LNCaP clone FGC (cell line): ENCODE data around the gene CDC42BPA.
"Not testable (repeated sequence)": the region's sequence is repeated elsewhere in the genome, so short reads cannot be mapped to it uniquely, and the experiment has no call there.

Source experiments
- DNase-seq: peaks from one replicate; pipeline ENCODE4 v3.0.0-alpha.2; 2011; ENCODE audit warnings: low read depth
- H3K4me3 ChIP-seq: 2 replicates; pipeline ENCODE4 v1.5.1; 2011; ENCODE audit warnings: mild to moderate bottlenecking, low read depth, low read length, control low read depth
- CTCF ChIP-seq: IDR thresholded peaks from 2 replicates; pipeline ENCODE4 v1.5.1; 2012; ENCODE audit warnings: mild to moderate bottlenecking; ENCODE audit not compliant: control insufficient read depth, insufficient read depth; ENCODE audit errors: extremely low read depth

CDC42BPA gene

GRCh38 chr1:227134686-227135314 lies 183.5 kb downstream of the CDC42BPA start:
- no peak for TF ChIP-seq CTCF
- DNase-seq = no peak
- H3K4me3 ChIP-seq = no peak overlapping the region

GRCh38 chr1:227132695-227133094 lies 185.6 kb downstream of the CDC42BPA start:
- not testable (repeated sequence) for DNase-seq, H3K4me3 ChIP-seq

- no peak overlapping the region for H3K4me3 ChIP-seq
- DNase-seq = no peak
- TF ChIP-seq CTCF = no peak
These were observed 187.1 kb downstream of the CDC42BPA start for GRCh38 chr1:227131193-227131592.

- no peak overlapping the region for H3K4me3 ChIP-seq
- no peak for TF ChIP-seq CTCF
- no peak for DNase-seq
These were observed 190.4 kb downstream of the CDC42BPA start for GRCh38 chr1:227127891-227128290.

GRCh38 chr1:227125929-227126545 lies 192.3 kb downstream of the CDC42BPA start:
- H3K4me3 ChIP-seq = no peak overlapping the region
- no peak for DNase-seq
- no peak for TF ChIP-seq CTCF

- no peak for DNase-seq
- TF ChIP-seq CTCF = no peak
- no peak overlapping the region for H3K4me3 ChIP-seq
These were observed 193.8 kb downstream of the CDC42BPA start for GRCh38 chr1:227124473-227124872.

- DNase-seq = no peak
- TF ChIP-seq CTCF = no peak
- H3K4me3 ChIP-seq = no peak overlapping the region
These were observed 197.5 kb downstream of the CDC42BPA start for GRCh38 chr1:227120826-227121225.
